K562 (cell line): ENCODE results near the gene S100A8. TPM values are rescaled to one million over a fixed set of nuclear protein-coding genes. Genes with fewer than 3 reads are reported as not detected.
"Not testable (repeated sequence)": the region's sequence is repeated elsewhere in the genome, so short reads cannot be mapped to it uniquely, and the experiment has no call there.

ENCODE experiments used
- ATAC-seq: fragments of 200-7000 bp; cut with Tn5 transposase; 3 replicates; pipeline ENCODE4 v1.9.1; 2020; ENCODE audit warnings: moderate library complexity
- BruUV-seq: library from RNA; stranded (reverse); fragments of 400-500 nt; replicated peaks from 2 replicates; lab custom pipeline; 2021; lab: Mats Ljungman, UMichigan
- CTCF ChIA-PET: fragments of 300-600 bp; formaldehyde crosslinking; extraction: SDS; loops from one replicate; lab custom pipeline; 2021; ENCODE audit warnings: low intra/inter-chr PET ratio; lab: Yijun Ruan, JAX
- POLR2A ChIA-PET: fragments of 300-600, 350-650 bp; sonication (Branson Sonifier 250); formaldehyde crosslinking; extraction: SDS; loops from one replicate; lab custom pipeline; 2021; ENCODE audit warnings: antibody characterized with exemption, inconsistent platforms; lab: Yijun Ruan, JAX
- DNase-seq, 4 experiments: peaks; one replicate each; pipeline versions ENCODE4 v3.0.0 to v3.0.0-alpha.2; 2011 to 2018; ENCODE audit warnings: low spot score in 3 of 4, mixed read lengths in 3 of 4; ENCODE audit errors: extremely low read depth in 1 of 4
- FAIRE-seq: peaks from 2 replicates; lab custom pipeline; 2011; peaks lifted over from hg19 to GRCh38; lab: Jason Lieb, UNC
- H2AFZ ChIP-seq: 2 replicates; pipeline ENCODE4 v1.6.0; 2011; ENCODE audit warnings: low read depth, low read length, control low read depth, inconsistent platforms
- H3K27ac ChIP-seq: fragments of 200-600 bp; 3 replicates; pipeline ENCODE4 v1.8.0; 2011; ENCODE audit warnings: low read depth, mild to moderate bottlenecking, control low read depth, inconsistent platforms, low read length, moderate library complexity, mixed read lengths; ENCODE audit errors: extremely low read depth
- H3K27me3 ChIP-seq, 2 experiments: fragments of 300-600 bp in 1 of 2; 2 replicates in 1 of 2; 3 replicates in 1 of 2; pipeline versions ENCODE4 v1.6.0 to v1.8.0; 2011; ENCODE audit warnings: inconsistent platforms in 2 of 2, low read length in 2 of 2, mild to moderate bottlenecking in 1 of 2, mixed read lengths in 1 of 2, moderate library complexity in 1 of 2; ENCODE audit not compliant: control insufficient read depth in 2 of 2, insufficient read depth in 2 of 2
- H3K36me3 ChIP-seq: fragments of 300-600 bp; 3 replicates; pipeline ENCODE4 v1.8.0; 2011; ENCODE audit warnings: mild to moderate bottlenecking, low read length, inconsistent platforms; ENCODE audit not compliant: control insufficient read depth, insufficient read depth
- H3K4me1 ChIP-seq, 2 experiments: fragments of 200-600 bp in 1 of 2; replicated peaks in 1 of 2; 2 replicates in 1 of 2; 3 replicates in 1 of 2; pipeline versions ENCODE4 v1.5.1 to v1.8.0; 2011; ENCODE audit warnings: inconsistent platforms in 2 of 2, low read length in 2 of 2, mild to moderate bottlenecking in 1 of 2, mixed read lengths in 1 of 2, moderate library complexity in 1 of 2; ENCODE audit not compliant: control insufficient read depth in 2 of 2, insufficient read depth in 2 of 2
- H3K4me2 ChIP-seq: 2 replicates; pipeline ENCODE4 v1.6.1; 2011; ENCODE audit warnings: low read length, control low read depth, inconsistent platforms, mixed read lengths; ENCODE audit not compliant: insufficient read depth
- H3K4me3 ChIP-seq: fragments of 200-600 bp; sonication (generic), shearing (Covaris generic); 2 replicates; pipeline ENCODE4 v1.5.1; 2016; ENCODE audit warnings: control low read depth, inconsistent platforms
- H3K79me2 ChIP-seq: fragments of 200-600 bp; 3 replicates; pipeline ENCODE4 v1.8.0; 2011; ENCODE audit warnings: low read length, inconsistent platforms; ENCODE audit not compliant: control insufficient read depth, insufficient read depth
- H3K9ac ChIP-seq, 2 experiments: 2 replicates each; pipeline versions ENCODE4 v1.6.0 to v1.6.1; 2011; ENCODE audit warnings: low read depth in 2 of 2, low read length in 2 of 2, control low read depth in 1 of 2, inconsistent platforms in 1 of 2, mild to moderate bottlenecking in 1 of 2, mixed read lengths in 1 of 2; ENCODE audit not compliant: insufficient read depth in 1 of 2
- H3K9me1 ChIP-seq: one replicate; pipeline ENCODE4 v1.6.0; 2011; ENCODE audit warnings: inconsistent platforms, mild to moderate bottlenecking, low read length, moderate library complexity; ENCODE audit not compliant: control insufficient read depth, insufficient read depth
- H3K9me3 ChIP-seq: replicated peaks from 2 replicates; pipeline ENCODE4 v1.5.1; 2011; ENCODE audit warnings: low read depth, low read length, inconsistent platforms; ENCODE audit not compliant: control insufficient read depth, insufficient read depth
- H4K20me1 ChIP-seq: replicated peaks from 2 replicates; pipeline ENCODE4 v1.6.1; 2011; ENCODE audit warnings: low read length, inconsistent platforms, mixed read lengths; ENCODE audit not compliant: control insufficient read depth, insufficient read depth
- FOXJ2 ChIP-seq: fragments of 200-800 bp; sonication (Bioruptor generic); IDR thresholded peaks from 2 replicates; pipeline ENCODE4 v1.6.1; 2016; ENCODE audit warnings: missing genetic modification characterization, missing compliant biosample characterization
- HDAC8 ChIP-seq: fragments of 450-650 bp; IDR thresholded peaks from 2 replicates; pipeline ENCODE4 v1.6.1; 2016; ENCODE audit warnings: mild to moderate bottlenecking, missing genetic modification characterization, moderate library complexity, missing compliant biosample characterization
- HSF4 ChIP-seq: fragments of 250-450 bp; sonication (Bioruptor Pico); IDR thresholded peaks from 2 replicates; pipeline ENCODE4 v2.1.2; 2022; ENCODE audit warnings: mild to moderate bottlenecking, moderate library complexity, borderline replicate concordance
- KLF16 ChIP-seq: IDR thresholded peaks from 2 replicates; pipeline ENCODE4 v1.6.1; 2016; ENCODE audit warnings: antibody characterized with exemption
- MED1 ChIP-seq: sonication (generic); formaldehyde crosslinking; IDR thresholded peaks from 2 replicates; pipeline ENCODE4 v1.8.1; 2023; ENCODE audit warnings: missing genetic modification reagents, borderline replicate concordance
- NR4A1 ChIP-seq, 2 experiments: fragments of 250-450 bp in 1 of 2; fragments of 450-650 bp in 1 of 2; sonication (Bioruptor Pico) in 1 of 2; IDR thresholded peaks; 2 replicates each; pipeline versions ENCODE4 v1.4.0 to v1.6.1; 2016 to 2020; ENCODE audit warnings: mild to moderate bottlenecking in 2 of 2, missing compliant biosample characterization in 1 of 2, missing genetic modification characterization in 1 of 2, moderate library complexity in 1 of 2
- RBM15 ChIP-seq: fragments of 200-400 bp; formaldehyde crosslinking; IDR thresholded peaks from 2 replicates; pipeline ENCODE4 v1.6.1; 2018; ENCODE audit warnings: mild to moderate bottlenecking, low read length, moderate library complexity; ENCODE audit not compliant: insufficient read depth
- TBP ChIP-seq: optimal IDR thresholded peaks from 2 replicates; pipeline ENCODE3; 2011; ENCODE audit warnings: low read depth, low read length, improper control_type of control experiment
- ZBTB7A ChIP-seq: IDR thresholded peaks from 2 replicates; pipeline ENCODE4 v1.6.1; 2011; ENCODE audit warnings: low read depth, mild to moderate bottlenecking, low read length, moderate library complexity, borderline replicate concordance; ENCODE audit not compliant: control insufficient read depth
- WGBS: fragments of 100-300 bp; shearing (Covaris generic); methylation state at CpG from one replicate; pipeline ENCODE4 v1.1.6; 2016; ENCODE audit warnings: low coverage, mixed read lengths; ENCODE audit not compliant: insufficient coverage; ENCODE audit errors: missing lambda C conversion rate; 5-methylcytosine and 5-hydroxymethylcytosine counted together
- in situ Hi-C: fragments of 300-500 bp; cut with MboI; formaldehyde crosslinking; loops from 4 replicates; pipeline ENCODE4 v1.15.0; 2018; ENCODE audit warnings: inconsistent platforms, mixed read lengths
- intact Hi-C: fragments of 100-400 bp; cut with micrococcal nuclease; formaldehyde crosslinking; loops from 2 replicates; pipeline ENCODE4 v1.14.2; 2022
- polyA plus RNA-seq, 8 experiments: library from polyadenylated mRNA; depleted of rRNA in 4 of 8; stranded (reverse) in 5 of 8; unstranded in 3 of 8; fragments of >200 nt; fragmentation: Nextera tagmentation in 2 of 8; fragmentation: Illumina TruSeq in 1 of 8; extraction: Ambion mirVana in 2 of 8; extraction: Trizol in 1 of 8; gene quantifications; 2 replicates each; pipeline versions ENCODE4 v1.2.1 to v1.2.3, GENCODE V29; 2011 to 2014; ENCODE audit warnings: inconsistent platforms in 1 of 8, missing spikeins in 1 of 8
- total RNA-seq, 7 experiments: library from RNA; depleted of rRNA in 6 of 7; stranded (reverse); fragments of >200 nt in 6 of 7; fragmentation: Illumina TruSeq in 2 of 7; extraction: Trizol in 2 of 7; gene quantifications; 2 replicates each; pipeline versions ENCODE4 v1.2.1 to v1.2.3, GENCODE V29; 2011 to 2021; ENCODE audit warnings: low replicate concordance in 1 of 7
- TF ChIP-seq, protein P1 (sequence below): sonication (generic); formaldehyde crosslinking; IDR thresholded peaks from 2 replicates; pipeline ENCODE4 v1.8.1; 2023; ENCODE audit warnings: mild to moderate bottlenecking, missing genetic modification reagents
- TF ChIP-seq, protein P2 (sequence below): fragments of 250-450 bp; sonication (Bioruptor Pico); IDR thresholded peaks from 2 replicates; pipeline ENCODE4 v1.8.0; 2022; ENCODE audit warnings: inconsistent platforms, mild to moderate bottlenecking, moderate library complexity, borderline replicate concordance
- TF ChIP-seq, protein P3 (sequence below): fragments of 250-450 bp; sonication (Bioruptor Pico); IDR thresholded peaks from 2 replicates; pipeline ENCODE4 v1.8.0; 2021; ENCODE audit warnings: moderate library complexity, mild to moderate bottlenecking, inconsistent platforms
- TF ChIP-seq, protein P4 (sequence below): sonication (generic); formaldehyde crosslinking; IDR thresholded peaks from 2 replicates; pipeline ENCODE4 v1.8.0; 2022; ENCODE audit warnings: missing genetic modification reagents, mild to moderate bottlenecking, borderline replicate concordance

S100A8 gene
- total and polyA plus RNA-seq, 9 of the 15 experiments (the other 6 are each of a cell fraction or from before 2014, with no cell fraction given) = 0.15 to 0.60 TPM; not detected in 7

DNA sequence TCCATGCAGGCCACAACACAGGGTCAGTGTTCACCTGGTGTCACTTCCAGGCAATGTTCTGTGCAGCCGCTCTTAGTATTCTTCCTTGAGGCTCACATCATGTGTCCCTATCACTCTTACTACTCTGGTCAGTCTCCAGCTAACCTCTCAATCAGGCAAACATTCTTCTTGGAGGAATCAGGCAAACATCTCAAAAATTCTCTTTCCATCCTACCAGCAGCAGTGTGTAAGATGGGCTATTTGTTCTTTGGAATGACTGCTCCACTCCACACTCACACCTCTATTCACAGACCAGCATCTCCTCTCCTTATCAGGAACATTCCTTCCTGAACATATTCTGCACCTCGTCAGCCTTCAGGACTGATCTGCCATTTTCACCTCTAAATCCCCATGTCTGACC is 29.4 kb upstream of the S100A8 start:
- no TSS peak for BruUV-seq

DNA sequence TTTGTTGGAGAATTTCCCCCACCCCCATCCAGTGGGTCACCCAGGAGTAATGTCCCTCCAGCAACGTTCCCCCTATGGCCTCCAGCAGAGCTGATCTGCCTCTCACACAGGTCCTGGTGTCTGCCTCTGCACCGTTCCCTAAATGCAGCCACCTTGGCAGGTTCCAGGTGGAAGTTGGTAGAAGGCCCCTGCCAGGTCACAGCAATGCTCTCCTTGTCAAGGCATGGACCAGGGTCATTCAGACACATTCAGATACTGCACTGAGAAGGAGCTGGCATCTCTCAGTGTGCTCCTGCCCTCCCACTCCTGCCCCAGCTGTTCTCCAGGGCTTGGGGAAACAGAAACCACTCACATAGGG is 28.5 kb upstream of the S100A8 start:
- POLR2A ChIA-PET = interaction anchor here (0.6 kb wide), 1 partner anchor 105 kb away, joined by 3 read pairs; no protein-coding TSS in a partner anchor
- H3K9me3 ChIP-seq, H3K79me2 ChIP-seq, H3K27ac ChIP-seq, H4K20me1 ChIP-seq, in situ Hi-C loops, H3K4me2 ChIP-seq, BruUV-seq, H3K9me1 ChIP-seq, CTCF ChIA-PET, DNase-seq, H3K4me1 ChIP-seq, FAIRE-seq, ATAC-seq, H3K36me3 ChIP-seq, H2AFZ ChIP-seq, intact Hi-C loops, H3K4me3 ChIP-seq, H3K9ac ChIP-seq: not testable (repeated sequence)
- H3K27me3 ChIP-seq = peaks cover 0 to 21% of the 10 kb centered on the region in 2 experiments; a peak in 2 of 5 replicates
- 0% methylated on average over 2 of the region's 2 CpGs for WGBS

More for the DNA sequence above, 29.4 kb upstream of the S100A8 start:
- WGBS = 0% methylated on average over 2 of the region's 2 CpGs
- Histone ChIP-seq H3K9me3 (no peaks in the 10 kb centered on the region), H3K36me3 (no peaks in the 10 kb centered on the region), H3K4me1 (no peaks in the 10 kb centered on the region), H2AFZ (no peak overlapping the region), H3K9ac (no peak overlapping the region), H4K20me1 (0 out of 2 replicates have a peak, but pooled peaks cover 4% of the 10 kb centered on the region), H3K4me2 (no peak overlapping the region), H3K27ac (no peak overlapping the region), H3K4me3 (no peak overlapping the region), H3K27me3 (peaks cover 0 to 21% of the 10 kb centered on the region in 2 experiments; a peak in 2 of 5 replicates), H3K9me1 (no peaks in the 10 kb centered on the region), H3K79me2 (no peaks in the 10 kb centered on the region)
- ATAC-seq (no peak), FAIRE-seq (no peak), DNase-seq (no peak)
- CTCF ChIA-PET = interaction anchor here (0.6 kb wide), 1 partner anchor 62 kb away, joined by 3 read pairs; no protein-coding TSS in a partner anchor
- TF ChIP-seq, protein P1, sequence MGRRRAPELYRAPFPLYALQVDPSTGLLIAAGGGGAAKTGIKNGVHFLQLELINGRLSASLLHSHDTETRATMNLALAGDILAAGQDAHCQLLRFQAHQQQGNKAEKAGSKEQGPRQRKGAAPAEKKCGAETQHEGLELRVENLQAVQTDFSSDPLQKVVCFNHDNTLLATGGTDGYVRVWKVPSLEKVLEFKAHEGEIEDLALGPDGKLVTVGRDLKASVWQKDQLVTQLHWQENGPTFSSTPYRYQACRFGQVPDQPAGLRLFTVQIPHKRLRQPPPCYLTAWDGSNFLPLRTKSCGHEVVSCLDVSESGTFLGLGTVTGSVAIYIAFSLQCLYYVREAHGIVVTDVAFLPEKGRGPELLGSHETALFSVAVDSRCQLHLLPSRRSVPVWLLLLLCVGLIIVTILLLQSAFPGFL (CRISPR knock-in tag) = no peak
- TF ChIP-seq, protein P2, sequence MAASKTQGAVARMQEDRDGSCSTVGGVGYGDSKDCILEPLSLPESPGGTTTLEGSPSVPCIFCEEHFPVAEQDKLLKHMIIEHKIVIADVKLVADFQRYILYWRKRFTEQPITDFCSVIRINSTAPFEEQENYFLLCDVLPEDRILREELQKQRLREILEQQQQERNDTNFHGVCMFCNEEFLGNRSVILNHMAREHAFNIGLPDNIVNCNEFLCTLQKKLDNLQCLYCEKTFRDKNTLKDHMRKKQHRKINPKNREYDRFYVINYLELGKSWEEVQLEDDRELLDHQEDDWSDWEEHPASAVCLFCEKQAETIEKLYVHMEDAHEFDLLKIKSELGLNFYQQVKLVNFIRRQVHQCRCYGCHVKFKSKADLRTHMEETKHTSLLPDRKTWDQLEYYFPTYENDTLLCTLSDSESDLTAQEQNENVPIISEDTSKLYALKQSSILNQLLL = no peak
- TF ChIP-seq MED1 (CRISPR knock-in tag) = no peak
- TF ChIP-seq HDAC8 (tag) = no peak
- TF ChIP-seq, protein P3, sequence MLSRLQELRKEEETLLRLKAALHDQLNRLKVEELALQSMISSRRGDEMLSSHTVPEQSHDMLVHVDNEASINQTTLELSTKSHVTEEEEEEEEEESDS (CRISPR knock-in tag) = no peak
- TF ChIP-seq ZBTB7A = no peak
- no peak for TF ChIP-seq KLF16
- no peak for TF ChIP-seq RBM15
- TF ChIP-seq FOXJ2 (tag) = no peak
- TF ChIP-seq, protein P4, sequence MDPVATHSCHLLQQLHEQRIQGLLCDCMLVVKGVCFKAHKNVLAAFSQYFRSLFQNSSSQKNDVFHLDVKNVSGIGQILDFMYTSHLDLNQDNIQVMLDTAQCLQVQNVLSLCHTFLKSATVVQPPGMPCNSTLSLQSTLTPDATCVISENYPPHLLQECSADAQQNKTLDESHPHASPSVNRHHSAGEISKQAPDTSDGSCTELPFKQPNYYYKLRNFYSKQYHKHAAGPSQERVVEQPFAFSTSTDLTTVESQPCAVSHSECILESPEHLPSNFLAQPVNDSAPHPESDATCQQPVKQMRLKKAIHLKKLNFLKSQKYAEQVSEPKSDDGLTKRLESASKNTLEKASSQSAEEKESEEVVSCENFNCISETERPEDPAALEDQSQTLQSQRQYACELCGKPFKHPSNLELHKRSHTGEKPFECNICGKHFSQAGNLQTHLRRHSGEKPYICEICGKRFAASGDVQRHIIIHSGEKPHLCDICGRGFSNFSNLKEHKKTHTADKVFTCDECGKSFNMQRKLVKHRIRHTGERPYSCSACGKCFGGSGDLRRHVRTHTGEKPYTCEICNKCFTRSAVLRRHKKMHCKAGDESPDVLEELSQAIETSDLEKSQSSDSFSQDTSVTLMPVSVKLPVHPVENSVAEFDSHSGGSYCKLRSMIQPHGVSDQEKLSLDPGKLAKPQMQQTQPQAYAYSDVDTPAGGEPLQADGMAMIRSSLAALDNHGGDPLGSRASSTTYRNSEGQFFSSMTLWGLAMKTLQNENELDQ (CRISPR knock-in tag) = no peak
- no peak for TF ChIP-seq NR4A1 (CRISPR knock-in tag; IDR thresholded peaks at IDR 0.05)
- no peak for TF ChIP-seq NR4A1 (tag; IDR thresholded peaks at IDR 0.05)
- no peak for TF ChIP-seq TBP
- TF ChIP-seq HSF4 (CRISPR knock-in tag) = no peak
- POLR2A ChIA-PET = no interaction called here
- in situ Hi-C loops = no loop called here
- intact Hi-C loops = no loop called here
